Progenitor cell of endocrine pancreas (in vitro differentiated cells): ENCODE data around the gene ADNP2. TPM values are rescaled to one million over a fixed set of nuclear protein-coding genes. Genes with fewer than 3 reads are reported as not detected.

Source experiments
- DNase-seq: peaks from one replicate; pipeline ENCODE4 v3.0.0; 2021; ENCODE audit warnings: low spot score; ENCODE audit not compliant: unreplicated experiment
- H3K27ac Mint-ChIP-seq: 2 replicates; pipeline ENCODE4 v1.8.0; 2021; ENCODE audit warnings: mild to moderate bottlenecking, moderate library complexity, mixed read lengths
- H3K27me3 Mint-ChIP-seq: 2 replicates; pipeline ENCODE4 v1.8.0; 2021; ENCODE audit warnings: mixed read lengths
- H3K36me3 Mint-ChIP-seq: 2 replicates; pipeline ENCODE4 v1.8.0; 2022; ENCODE audit warnings: mixed read lengths; ENCODE audit not compliant: insufficient read depth
- H3K4me1 Mint-ChIP-seq: 2 replicates; pipeline ENCODE4 v1.8.0; 2021; ENCODE audit warnings: low read depth, mixed read lengths
- H3K4me3 Mint-ChIP-seq: 2 replicates; pipeline ENCODE4 v1.8.0; 2021; ENCODE audit warnings: low read depth, mild to moderate bottlenecking, moderate library complexity, mixed read lengths
- H3K9me3 Mint-ChIP-seq: 2 replicates; pipeline ENCODE4 v1.8.0; 2021; ENCODE audit warnings: low read depth, mixed read lengths
- total RNA-seq: library from RNA; stranded (reverse); gene quantifications from 2 replicates; pipeline ENCODE4 v1.2.1, GENCODE V29; 2021
- TF ChIP-seq, protein P1 (sequence below): fragments of 200-600 bp; sonication (generic); IDR thresholded peaks from one replicate; pipeline ENCODE4 v1.5.0; 2021; ENCODE audit warnings: antibody characterized with exemption, mild to moderate bottlenecking; ENCODE audit not compliant: unreplicated experiment

The ADNP2 gene
- total RNA-seq, 1 donor from 2014 or later, result 31.8 TPM

GRCh38 chr18:80189531-80189865, 80.4 kb downstream of the ADNP2 start:
- TF ChIP-seq, protein P1, sequence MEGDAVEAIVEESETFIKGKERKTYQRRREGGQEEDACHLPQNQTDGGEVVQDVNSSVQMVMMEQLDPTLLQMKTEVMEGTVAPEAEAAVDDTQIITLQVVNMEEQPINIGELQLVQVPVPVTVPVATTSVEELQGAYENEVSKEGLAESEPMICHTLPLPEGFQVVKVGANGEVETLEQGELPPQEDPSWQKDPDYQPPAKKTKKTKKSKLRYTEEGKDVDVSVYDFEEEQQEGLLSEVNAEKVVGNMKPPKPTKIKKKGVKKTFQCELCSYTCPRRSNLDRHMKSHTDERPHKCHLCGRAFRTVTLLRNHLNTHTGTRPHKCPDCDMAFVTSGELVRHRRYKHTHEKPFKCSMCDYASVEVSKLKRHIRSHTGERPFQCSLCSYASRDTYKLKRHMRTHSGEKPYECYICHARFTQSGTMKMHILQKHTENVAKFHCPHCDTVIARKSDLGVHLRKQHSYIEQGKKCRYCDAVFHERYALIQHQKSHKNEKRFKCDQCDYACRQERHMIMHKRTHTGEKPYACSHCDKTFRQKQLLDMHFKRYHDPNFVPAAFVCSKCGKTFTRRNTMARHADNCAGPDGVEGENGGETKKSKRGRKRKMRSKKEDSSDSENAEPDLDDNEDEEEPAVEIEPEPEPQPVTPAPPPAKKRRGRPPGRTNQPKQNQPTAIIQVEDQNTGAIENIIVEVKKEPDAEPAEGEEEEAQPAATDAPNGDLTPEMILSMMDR, result no peak
- peaks cover 2% of the 10 kb centered on the region for H3K36me3 Mint-ChIP-seq
- H3K27ac Mint-ChIP-seq, result no peak overlapping the region
- H3K9me3 Mint-ChIP-seq, result no peaks in the 10 kb centered on the region
- H3K4me1 Mint-ChIP-seq, result no peaks in the 10 kb centered on the region
- no peak overlapping the region for H3K4me3 Mint-ChIP-seq
- DNase-seq, result no peak
- H3K27me3 Mint-ChIP-seq, result no peaks in the 10 kb centered on the region

Other genes starting within 250 kb of the ADNP2 start
- gene SLC66A2, start 157.6 kb upstream of the ADNP2 start, total RNA-seq, result 31.0 and 31.6 TPM in 2 replicates
- gene HSBP1L1, start 144.6 kb upstream of the ADNP2 start, total RNA-seq, result 7.0 and 8.0 TPM in 2 replicates
- gene TXNL4A, start 120.7 kb upstream of the ADNP2 start, total RNA-seq, result 103 and 104 TPM in 2 replicates
- 34.2 and 34.3 TPM in 2 replicates for gene RBFA, start 74.8 kb upstream of the ADNP2 start, total RNA-seq
- gene PARD6G, start 138.3 kb downstream of the ADNP2 start, total RNA-seq, result 21.5 and 25.8 TPM in 2 replicates